D721Med (cell line): ENCODE data around the gene CRNKL1.
A peak's percentile ranks its signal among the peaks of the same experiment; 100 is the strongest.

Source experiments
- DNase-seq: peaks from one replicate; pipeline ENCODE4 v3.0.0; 2011; ENCODE audit warnings: low spot score; ENCODE audit not compliant: insufficient read length
- FAIRE-seq: peaks from 2 replicates; lab custom pipeline; 2011; peaks lifted over from hg19 to GRCh38; lab: Jason Lieb, UNC
- CTCF ChIP-seq: IDR thresholded peaks from 2 replicates; pipeline ENCODE4 v1.5.1; 2012; ENCODE audit warnings: mild to moderate bottlenecking, control low read depth; ENCODE audit not compliant: insufficient read depth; ENCODE audit errors: missing control alignments

CRNKL1 gene

GRCh38 chr20:20052074-20052970 is at the start of gene CRNKL1, which contains the start of gene CFAP61:
Gene CRNKL1 (minus strand): TSS chr20:20052466. CDS start chr20:20052342, 124 bp downstream.
Gene CFAP61 (plus strand): TSS chr20:20052532. CDS start chr20:20056654, 4,122 bp downstream.
- DNase-seq (peak; percentile 27), FAIRE-seq (no peak)

DNA sequence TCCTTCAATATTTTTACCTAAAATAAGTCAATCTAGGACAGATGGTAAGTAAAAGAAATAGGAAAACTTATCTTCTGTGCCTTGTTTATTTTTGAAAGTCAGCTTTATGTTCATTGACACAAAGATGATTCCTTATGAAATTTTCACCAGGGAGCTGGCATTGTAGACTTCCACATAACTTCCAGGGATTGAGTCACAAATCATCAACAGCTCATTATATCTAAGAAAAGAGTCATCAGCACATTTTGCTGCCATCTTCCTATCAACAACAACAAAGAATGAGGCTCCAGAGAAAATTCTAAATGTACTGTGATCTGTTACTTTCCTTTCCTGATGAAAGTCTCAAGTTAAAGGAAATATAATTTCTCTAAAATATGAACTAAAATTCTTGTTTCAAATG is 48.6 kb upstream of the CRNKL1 start:
- DNase-seq = no peak
- FAIRE-seq = no peak
- TF ChIP-seq CTCF = no peak

More at GRCh38 chr20:20052074-20052970, at the start of gene CRNKL1, which contains the start of gene CFAP61:
- no peak for TF ChIP-seq CTCF

DNA sequence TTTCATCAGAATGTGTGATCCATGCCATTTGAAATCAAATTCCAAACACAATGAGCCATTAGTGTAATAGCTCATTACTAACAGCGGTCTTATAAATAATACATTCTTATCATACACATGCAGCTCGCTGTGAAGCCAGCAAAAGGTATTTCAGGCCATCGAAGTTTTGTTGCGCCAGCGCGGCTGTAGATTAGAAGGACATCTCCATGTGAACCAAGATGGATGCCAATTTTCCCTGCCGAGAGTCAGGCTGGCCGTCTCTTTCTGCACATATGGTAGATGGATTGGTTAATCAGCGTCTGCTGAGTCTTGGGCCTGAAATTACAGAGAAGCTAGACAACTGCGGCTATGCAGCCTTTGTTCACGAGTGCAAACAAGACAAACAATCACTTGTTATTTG is 44.2 kb upstream of the CRNKL1 start:
- TF ChIP-seq CTCF = no peak
- FAIRE-seq (no peak), DNase-seq (no peak)

GRCh38 chr20:20095114-20095872 is 43.0 kb upstream of the CRNKL1 start:
- DNase-seq (no peak), FAIRE-seq (no peak)
- no peak for TF ChIP-seq CTCF

GRCh38 chr20:20094410-20094809 is 42.1 kb upstream of the CRNKL1 start:
- TF ChIP-seq CTCF = no peak
- DNase-seq (no peak), FAIRE-seq (no peak)

DNA sequence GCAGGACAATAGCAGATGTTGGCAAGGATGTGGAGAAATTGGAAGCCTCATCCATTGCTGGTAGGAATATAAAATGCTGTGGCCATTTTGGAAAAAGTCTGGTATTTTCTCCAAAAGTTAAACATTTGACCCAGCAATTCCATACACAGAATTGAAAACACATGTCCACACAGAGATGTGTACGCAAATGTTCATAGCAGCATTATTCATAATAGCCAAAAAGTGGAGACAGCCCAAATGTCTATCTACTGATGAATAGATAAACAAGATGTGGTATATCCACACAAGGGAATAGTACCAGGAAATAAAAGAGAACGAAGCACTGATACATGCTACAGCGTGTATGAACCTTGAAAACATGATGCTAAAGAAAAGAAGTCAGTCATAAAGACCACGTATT is 40.6 kb upstream of the CRNKL1 start:
- DNase-seq = no peak
- TF ChIP-seq CTCF = no peak
- FAIRE-seq = no peak
